ENCODE results near the gene USP12.
"Not testable (repeated sequence)": the region's sequence is repeated elsewhere in the genome, so short reads cannot be mapped to it uniquely, and the experiment has no call there.

USP12 gene

GRCh38 chr13:27201661-27202060 lies 30.1 kb upstream of the USP12 start:
- H3K36me3 ChIP-seq (ENCODE audit: control insufficient read depth, insufficient read depth, low read length): no peaks in the 10 kb centered on the region
- H3K9me3 ChIP-seq (ENCODE audit: control insufficient read depth, low read length): no peaks in the 10 kb centered on the region
- no peak overlapping the region for H3K27ac ChIP-seq (ENCODE audit: insufficient read depth, low read depth, low read length, poor library complexity, severe bottlenecking)
- WGBS, 2 experiments: 86 to 94% methylated on average over 1 of the region's 1 CpG
- H3K4me3 ChIP-seq (ENCODE audit: insufficient read depth, low read depth, low read length): no peak overlapping the region
- no peaks in the 10 kb centered on the region for H3K27me3 ChIP-seq (ENCODE audit: control insufficient read depth, insufficient read depth, low read length, poor library complexity, severe bottlenecking)
- no peaks in the 10 kb centered on the region for H3K4me1 ChIP-seq (ENCODE audit: control insufficient read depth, insufficient read depth, low read length)

GRCh38 chr13:27200413-27201070 lies 28.9 kb upstream of the USP12 start:
- Histone ChIP-seq H3K36me3 (ENCODE audit: control insufficient read depth, insufficient read depth, low read length) (no peaks in the 10 kb centered on the region), H3K9me3 (ENCODE audit: control insufficient read depth, low read length) (no peaks in the 10 kb centered on the region), H3K4me3 (ENCODE audit: insufficient read depth, low read depth, low read length) (no peak overlapping the region), H3K4me1 (ENCODE audit: control insufficient read depth, insufficient read depth, low read length) (no peaks in the 10 kb centered on the region), H3K27me3 (ENCODE audit: control insufficient read depth, insufficient read depth, low read length, poor library complexity, severe bottlenecking) (no peaks in the 10 kb centered on the region), H3K27ac (ENCODE audit: insufficient read depth, low read depth, low read length, poor library complexity, severe bottlenecking) (no peak overlapping the region)
- WGBS, 2 experiments: 87 to 88% methylated on average over 1 of the region's 1 CpG

GRCh38 chr13:27199696-27200095 lies 28.1 kb upstream of the USP12 start:
- Histone ChIP-seq H3K27me3 (ENCODE audit: control insufficient read depth, insufficient read depth, low read length, poor library complexity, severe bottlenecking) (no peaks in the 10 kb centered on the region), H3K4me3 (ENCODE audit: insufficient read depth, low read depth, low read length) (no peak overlapping the region), H3K4me1 (ENCODE audit: control insufficient read depth, insufficient read depth, low read length) (peaks cover 3% of the 10 kb centered on the region), H3K9me3 (ENCODE audit: control insufficient read depth, low read length) (no peaks in the 10 kb centered on the region), H3K36me3 (ENCODE audit: control insufficient read depth, insufficient read depth, low read length) (no peaks in the 10 kb centered on the region), H3K27ac (ENCODE audit: insufficient read depth, low read depth, low read length, poor library complexity, severe bottlenecking) (no peak overlapping the region)
- 81 to 89% methylated on average over 2 of the region's 2 CpGs for WGBS, 2 experiments

GRCh38 chr13:27199211-27199610 lies 27.6 kb upstream of the USP12 start:
- H3K27me3 ChIP-seq (ENCODE audit: control insufficient read depth, insufficient read depth, low read length, poor library complexity, severe bottlenecking): no peaks in the 10 kb centered on the region
- peaks cover 4% of the 10 kb centered on the region for H3K4me1 ChIP-seq (ENCODE audit: control insufficient read depth, insufficient read depth, low read length)
- H3K27ac ChIP-seq (ENCODE audit: insufficient read depth, low read depth, low read length, poor library complexity, severe bottlenecking): no peak overlapping the region
- WGBS, 2 experiments: 93 to 94% methylated on average over 2 of the region's 3 CpGs
- H3K9me3 ChIP-seq (ENCODE audit: control insufficient read depth, low read length): no peaks in the 10 kb centered on the region
- no peaks in the 10 kb centered on the region for H3K36me3 ChIP-seq (ENCODE audit: control insufficient read depth, insufficient read depth, low read length)
- no peak overlapping the region for H3K4me3 ChIP-seq (ENCODE audit: insufficient read depth, low read depth, low read length)

- Histone ChIP-seq H3K36me3 (ENCODE audit: control insufficient read depth, insufficient read depth, low read length) (no peaks in the 10 kb centered on the region), H3K9me3 (ENCODE audit: control insufficient read depth, low read length) (no peaks in the 10 kb centered on the region), H3K27me3 (ENCODE audit: control insufficient read depth, insufficient read depth, low read length, poor library complexity, severe bottlenecking) (no peaks in the 10 kb centered on the region), H3K4me1 (ENCODE audit: control insufficient read depth, insufficient read depth, low read length) (peaks cover 4% of the 10 kb centered on the region), H3K4me3 (ENCODE audit: insufficient read depth, low read depth, low read length) (no peak overlapping the region), H3K27ac (ENCODE audit: insufficient read depth, low read depth, low read length, poor library complexity, severe bottlenecking) (no peak overlapping the region)
- WGBS, 2 experiments: 52 to 67% methylated on average over 9 of the region's 9 CpGs
Observed at GRCh38 chr13:27194895-27195764, 23.5 kb upstream of the USP12 start.

GRCh38 chr13:27194209-27194608 lies 22.6 kb upstream of the USP12 start:
- Histone ChIP-seq H3K9me3 (ENCODE audit: control insufficient read depth, low read length) (no peaks in the 10 kb centered on the region), H3K27me3 (ENCODE audit: control insufficient read depth, insufficient read depth, low read length, poor library complexity, severe bottlenecking) (no peaks in the 10 kb centered on the region), H3K27ac (ENCODE audit: insufficient read depth, low read depth, low read length, poor library complexity, severe bottlenecking) (no peak overlapping the region), H3K4me3 (ENCODE audit: insufficient read depth, low read depth, low read length) (no peak overlapping the region), H3K36me3 (ENCODE audit: control insufficient read depth, insufficient read depth, low read length) (no peaks in the 10 kb centered on the region), H3K4me1 (ENCODE audit: control insufficient read depth, insufficient read depth, low read length) (peaks cover 4% of the 10 kb centered on the region)
- WGBS, 2 experiments: 91 to 96% methylated on average over 3 of the region's 3 CpGs

GRCh38 chr13:27193496-27193895 lies 21.9 kb upstream of the USP12 start:
- WGBS, 2 experiments: 86 to 93% methylated on average over 10 of the region's 10 CpGs
- no peaks in the 10 kb centered on the region for H3K27me3 ChIP-seq (ENCODE audit: control insufficient read depth, insufficient read depth, low read length, poor library complexity, severe bottlenecking)
- H3K9me3 ChIP-seq (ENCODE audit: control insufficient read depth, low read length): no peaks in the 10 kb centered on the region
- peaks cover 4% of the 10 kb centered on the region for H3K4me1 ChIP-seq (ENCODE audit: control insufficient read depth, insufficient read depth, low read length)
- H3K36me3 ChIP-seq (ENCODE audit: control insufficient read depth, insufficient read depth, low read length): no peaks in the 10 kb centered on the region
- no peak overlapping the region for H3K4me3 ChIP-seq (ENCODE audit: insufficient read depth, low read depth, low read length)
- H3K27ac ChIP-seq (ENCODE audit: insufficient read depth, low read depth, low read length, poor library complexity, severe bottlenecking): no peak overlapping the region

- 80 to 82% methylated on average over 1 of the region's 1 CpG for WGBS, 2 experiments
- Histone ChIP-seq H3K4me3 (ENCODE audit: insufficient read depth, low read depth, low read length) (no peak overlapping the region), H3K4me1 (ENCODE audit: control insufficient read depth, insufficient read depth, low read length) (peaks cover 4% of the 10 kb centered on the region), H3K36me3 (ENCODE audit: control insufficient read depth, insufficient read depth, low read length) (no peaks in the 10 kb centered on the region), H3K27ac (ENCODE audit: insufficient read depth, low read depth, low read length, poor library complexity, severe bottlenecking) (no peak overlapping the region), H3K27me3 (ENCODE audit: control insufficient read depth, insufficient read depth, low read length, poor library complexity, severe bottlenecking) (no peaks in the 10 kb centered on the region), H3K9me3 (ENCODE audit: control insufficient read depth, low read length) (no peaks in the 10 kb centered on the region)
Observed at GRCh38 chr13:27192973-27193372, 21.4 kb upstream of the USP12 start.

GRCh38 chr13:27192367-27192766 lies 20.8 kb upstream of the USP12 start:
- not testable (repeated sequence) for H3K4me1 ChIP-seq (ENCODE audit: control insufficient read depth, insufficient read depth, low read length); H3K27me3 ChIP-seq (ENCODE audit: control insufficient read depth, insufficient read depth, low read length, poor library complexity, severe bottlenecking); H3K27ac ChIP-seq (ENCODE audit: insufficient read depth, low read depth, low read length, poor library complexity, severe bottlenecking); H3K4me3 ChIP-seq (ENCODE audit: insufficient read depth, low read depth, low read length); H3K9me3 ChIP-seq (ENCODE audit: control insufficient read depth, low read length); H3K36me3 ChIP-seq (ENCODE audit: control insufficient read depth, insufficient read depth, low read length)
- WGBS, 2 experiments: 85 to 91% methylated on average over 1 of the region's 1 CpG

- no peak overlapping the region for H3K4me3 ChIP-seq (ENCODE audit: insufficient read depth, low read depth, low read length)
- no peak overlapping the region for H3K27ac ChIP-seq (ENCODE audit: insufficient read depth, low read depth, low read length, poor library complexity, severe bottlenecking)
- no peaks in the 10 kb centered on the region for H3K27me3 ChIP-seq (ENCODE audit: control insufficient read depth, insufficient read depth, low read length, poor library complexity, severe bottlenecking)
- no peaks in the 10 kb centered on the region for H3K4me1 ChIP-seq (ENCODE audit: control insufficient read depth, insufficient read depth, low read length)
- no peaks in the 10 kb centered on the region for H3K9me3 ChIP-seq (ENCODE audit: control insufficient read depth, low read length)
- H3K36me3 ChIP-seq (ENCODE audit: control insufficient read depth, insufficient read depth, low read length): no peaks in the 10 kb centered on the region
Observed at GRCh38 chr13:27189192-27189591, 17.6 kb upstream of the USP12 start.
